Activated CD8-positive, alpha-beta T cell treated with anti-CD3 and anti-CD28 coated beads, Interleukin-2, amount 10 ng/mL, durations not matched to agents 7 days and 5 days (primary cell): Measurements from ENCODE around the gene ITGBL1. TPM values are rescaled to one million over a fixed set of nuclear protein-coding genes. Genes with fewer than 3 reads are reported as not detected.

ENCODE experiments used
- ATAC-seq: fragments of 150-1000 bp; cut with Tn5 transposase; one replicate; pipeline ENCODE4 v1.10.0; 2021; ENCODE audit warnings: moderate library complexity
- CTCF ChIA-PET: fragments of 350-600 bp; sonication (Branson Sonifier 250); formaldehyde crosslinking; loops from one replicate; lab custom pipeline; 2021; ENCODE audit warnings: antibody characterized with exemption; lab: Charles Lee
- POLR2A ChIA-PET: fragments of 350-600 bp; sonication (Branson Sonifier 250); formaldehyde crosslinking; loops from one replicate; lab custom pipeline; 2021; ENCODE audit warnings: antibody characterized with exemption; lab: Charles Lee
- DNase-seq: peaks from one replicate; pipeline ENCODE4 v3.0.0-alpha.2; 2020
- H3K27ac Mint-ChIP-seq: one replicate; pipeline ENCODE4 v1.8.0; 2021; ENCODE audit warnings: mild to moderate bottlenecking, mixed read lengths
- H3K27me3 Mint-ChIP-seq: one replicate; pipeline ENCODE4 v1.8.0; 2021; ENCODE audit warnings: low read depth, mixed read lengths
- H3K36me3 Mint-ChIP-seq: one replicate; pipeline ENCODE4 v1.8.0; 2021; ENCODE audit warnings: low read depth, mixed read lengths
- H3K4me1 Mint-ChIP-seq: one replicate; pipeline ENCODE4 v1.8.0; 2021; ENCODE audit warnings: low read depth, mixed read lengths
- H3K4me3 Mint-ChIP-seq: one replicate; pipeline ENCODE4 v1.8.0; 2021; ENCODE audit warnings: mild to moderate bottlenecking, mixed read lengths
- H3K9me3 Mint-ChIP-seq: one replicate; pipeline ENCODE4 v1.8.0; 2022; ENCODE audit warnings: mixed read lengths; ENCODE audit not compliant: insufficient read depth
- total RNA-seq, 2 experiments: library from RNA; stranded (reverse); gene quantifications; one replicate each; pipeline ENCODE4 v1.2.3, GENCODE V29; 2021

ITGBL1 gene
- total RNA-seq, 2 experiments from 2014 or later: not detected

- no peak for ATAC-seq
- POLR2A ChIA-PET: no interaction called here
These were observed 27.9 kb upstream of the ITGBL1 start for GRCh38 chr13:101424381-101425155.

GRCh38 chr13:101425156-101425471 is 27.4 kb upstream of the ITGBL1 start:
- ATAC-seq: no peak
- Mint-ChIP-seq H3K4me3 (no peak overlapping the region), H3K27me3 (no peaks in the 10 kb centered on the region), H3K36me3 (no peaks in the 10 kb centered on the region), H3K4me1 (no peaks in the 10 kb centered on the region), H3K9me3 (no peaks in the 10 kb centered on the region), H3K27ac (no peak overlapping the region)
- no peak for DNase-seq
- POLR2A ChIA-PET: no interaction called here
- CTCF ChIA-PET: no interaction called here

More at GRCh38 chr13:101424381-101425155, 27.9 kb upstream of the ITGBL1 start:
- H3K4me3 Mint-ChIP-seq: no peak overlapping the region
- DNase-seq: no peak
- CTCF ChIA-PET: no interaction called here
- H3K4me1 Mint-ChIP-seq: no peaks in the 10 kb centered on the region
- H3K36me3 Mint-ChIP-seq: no peaks in the 10 kb centered on the region
- no peaks in the 10 kb centered on the region for H3K27me3 Mint-ChIP-seq
- no peaks in the 10 kb centered on the region for H3K9me3 Mint-ChIP-seq
- H3K27ac Mint-ChIP-seq: no peak overlapping the region

- Mint-ChIP-seq H3K27me3 (no peaks in the 10 kb centered on the region), H3K4me1 (no peaks in the 10 kb centered on the region), H3K36me3 (no peaks in the 10 kb centered on the region), H3K9me3 (no peaks in the 10 kb centered on the region), H3K27ac (no peak overlapping the region), H3K4me3 (no peak overlapping the region)
- CTCF ChIA-PET: no interaction called here
- DNase-seq (no peak), ATAC-seq (no peak)
- POLR2A ChIA-PET: no interaction called here
These were observed 26.9 kb upstream of the ITGBL1 start for GRCh38 chr13:101425623-101426022.

- CTCF ChIA-PET: no interaction called here
- H3K4me3 Mint-ChIP-seq: no peak overlapping the region
These were observed 22.7 kb upstream of the ITGBL1 start for GRCh38 chr13:101429733-101430132.

GRCh38 chr13:101433895-101434294 is 18.6 kb upstream of the ITGBL1 start:
- Mint-ChIP-seq H3K9me3 (no peaks in the 10 kb centered on the region), H3K4me3 (no peak overlapping the region), H3K4me1 (no peaks in the 10 kb centered on the region), H3K27me3 (no peaks in the 10 kb centered on the region), H3K36me3 (no peaks in the 10 kb centered on the region), H3K27ac (no peak overlapping the region)
- ATAC-seq (no peak), DNase-seq (no peak)
- ChIA-PET POLR2A (no interaction called here), CTCF (no interaction called here)

More at GRCh38 chr13:101429733-101430132, 22.7 kb upstream of the ITGBL1 start:
- Mint-ChIP-seq H3K27ac (no peak overlapping the region), H3K4me1 (no peaks in the 10 kb centered on the region), H3K36me3 (no peaks in the 10 kb centered on the region), H3K27me3 (no peaks in the 10 kb centered on the region), H3K9me3 (no peaks in the 10 kb centered on the region)
- DNase-seq: no peak
- no peak for ATAC-seq
- POLR2A ChIA-PET: no interaction called here

- H3K9me3 Mint-ChIP-seq: no peaks in the 10 kb centered on the region
- ChIA-PET CTCF (no interaction called here), POLR2A (no interaction called here)
- H3K36me3 Mint-ChIP-seq: no peaks in the 10 kb centered on the region
- ATAC-seq (no peak), DNase-seq (no peak)
- H3K27me3 Mint-ChIP-seq: no peaks in the 10 kb centered on the region
- no peaks in the 10 kb centered on the region for H3K4me1 Mint-ChIP-seq
- no peak overlapping the region for H3K4me3 Mint-ChIP-seq
- H3K27ac Mint-ChIP-seq: no peak overlapping the region
These were observed 18.0 kb upstream of the ITGBL1 start for GRCh38 chr13:101434486-101434885.

GRCh38 chr13:101447852-101448251 is 4.6 kb upstream of the ITGBL1 start:
- no peak overlapping the region for H3K27ac Mint-ChIP-seq
- no peaks in the 10 kb centered on the region for H3K9me3 Mint-ChIP-seq
- H3K27me3 Mint-ChIP-seq: peaks cover 4% of the 10 kb centered on the region
- DNase-seq (no peak), ATAC-seq (no peak)
- H3K4me1 Mint-ChIP-seq: no peaks in the 10 kb centered on the region
- H3K4me3 Mint-ChIP-seq: no peak overlapping the region
- no peaks in the 10 kb centered on the region for H3K36me3 Mint-ChIP-seq
- POLR2A ChIA-PET: no interaction called here
- CTCF ChIA-PET: no interaction called here

- CTCF ChIA-PET: no interaction called here
- no peak for DNase-seq
- Mint-ChIP-seq H3K4me3 (no peak overlapping the region), H3K9me3 (no peaks in the 10 kb centered on the region), H3K4me1 (no peaks in the 10 kb centered on the region), H3K36me3 (no peaks in the 10 kb centered on the region), H3K27ac (no peak overlapping the region), H3K27me3 (peaks cover 16% of the 10 kb centered on the region)
- POLR2A ChIA-PET: no interaction called here
- no peak for ATAC-seq
These were observed 2.4 kb upstream of the ITGBL1 start for GRCh38 chr13:101449790-101450748.

GRCh38 chr13:101450749-101451130 is 1.7 kb upstream of the ITGBL1 start:
- ATAC-seq: no peak
- ChIA-PET CTCF (no interaction called here), POLR2A (no interaction called here)

GRCh38 chr13:101451641-101452040 is 834 bp upstream of the ITGBL1 start:
- Mint-ChIP-seq H3K27me3 (peaks cover 14% of the 10 kb centered on the region), H3K36me3 (no peaks in the 10 kb centered on the region), H3K4me1 (no peaks in the 10 kb centered on the region), H3K27ac (no peak overlapping the region), H3K4me3 (no peak overlapping the region), H3K9me3 (no peaks in the 10 kb centered on the region)
- no peak for DNase-seq
- CTCF ChIA-PET: no interaction called here
- POLR2A ChIA-PET: no interaction called here
- ATAC-seq: no peak

More at GRCh38 chr13:101450749-101451130, 1.7 kb upstream of the ITGBL1 start:
- Mint-ChIP-seq H3K36me3 (no peaks in the 10 kb centered on the region), H3K4me3 (no peak overlapping the region), H3K27ac (no peak overlapping the region), H3K4me1 (no peaks in the 10 kb centered on the region), H3K27me3 (peaks cover 14% of the 10 kb centered on the region), H3K9me3 (no peaks in the 10 kb centered on the region)
- DNase-seq: no peak

GRCh38 chr13:101453784-101454201 is 1.3 kb downstream of the ITGBL1 start:
- ATAC-seq (no peak), DNase-seq (no peak)
- Mint-ChIP-seq H3K4me3 (no peak overlapping the region), H3K4me1 (no peaks in the 10 kb centered on the region), H3K27ac (no peak overlapping the region), H3K36me3 (no peaks in the 10 kb centered on the region), H3K9me3 (no peaks in the 10 kb centered on the region), H3K27me3 (peaks cover 16% of the 10 kb centered on the region)
- ChIA-PET POLR2A (no interaction called here), CTCF (no interaction called here)

GRCh38 chr13:101454767-101455166 is 2.3 kb downstream of the ITGBL1 start:
- DNase-seq: no peak
- Mint-ChIP-seq H3K9me3 (no peaks in the 10 kb centered on the region), H3K4me1 (no peaks in the 10 kb centered on the region), H3K36me3 (no peaks in the 10 kb centered on the region), H3K4me3 (no peak overlapping the region), H3K27me3 (peaks cover 16% of the 10 kb centered on the region), H3K27ac (no peak overlapping the region)
- ATAC-seq: no peak
- CTCF ChIA-PET: no interaction called here
- POLR2A ChIA-PET: no interaction called here
